Mesothelial cell of epicardium (in vitro differentiated cells): ENCODE results near the gene ARMC2. TPM values are rescaled to one million over a fixed set of nuclear protein-coding genes. Genes with fewer than 3 reads are reported as not detected.

Experiments
- DNase-seq, 2 experiments: peaks; one replicate each; pipeline ENCODE4 v3.0.0; 2021; ENCODE audit warnings: low spot score in 2 of 2; ENCODE audit not compliant: unreplicated experiment in 2 of 2
- H3K27ac Mint-ChIP-seq: 2 replicates; pipeline ENCODE4 v1.8.0; 2021; ENCODE audit warnings: mixed read lengths
- H3K27me3 Mint-ChIP-seq: 2 replicates; pipeline ENCODE4 v1.8.0; 2021; ENCODE audit warnings: low read depth, mixed read lengths
- H3K36me3 Mint-ChIP-seq: 2 replicates; pipeline ENCODE4 v1.8.0; 2021; ENCODE audit warnings: mixed read lengths
- H3K4me1 Mint-ChIP-seq: 2 replicates; pipeline ENCODE4 v1.8.0; 2021; ENCODE audit warnings: mixed read lengths
- H3K4me3 Mint-ChIP-seq: 2 replicates; pipeline ENCODE4 v1.8.0; 2021; ENCODE audit warnings: mild to moderate bottlenecking, moderate library complexity, mixed read lengths
- H3K9me3 Mint-ChIP-seq: 2 replicates; pipeline ENCODE4 v1.8.0; 2021; ENCODE audit warnings: mixed read lengths
- CTCF ChIP-seq: fragments of 200-600 bp; sonication (generic); IDR thresholded peaks from one replicate; pipeline ENCODE4 v1.5.0; 2021; ENCODE audit warnings: antibody characterized with exemption; ENCODE audit not compliant: unreplicated experiment
- total RNA-seq: library from RNA; stranded (reverse); gene quantifications from 3 replicates; pipeline ENCODE4 v1.2.1, GENCODE V29; 2021

Gene ARMC2
- total RNA-seq, 1 donor from 2014 or later, result 16.5 TPM

- Mint-ChIP-seq H3K27me3 (no peaks in the 10 kb centered on the region), H3K9me3 (no peaks in the 10 kb centered on the region), H3K4me3 (no peak overlapping the region), H3K36me3 (no peaks in the 10 kb centered on the region), H3K27ac (no peak overlapping the region), H3K4me1 (peaks cover 52% of the 10 kb centered on the region)
- no peak for DNase-seq
- TF ChIP-seq CTCF, result no peak
Observed at GRCh38 chr6:108801366-108801765, 46.9 kb upstream of the ARMC2 start.

- no peaks in the 10 kb centered on the region for H3K9me3 Mint-ChIP-seq
- no peaks in the 10 kb centered on the region for H3K36me3 Mint-ChIP-seq
- H3K4me3 Mint-ChIP-seq, result no peak overlapping the region
- no peak overlapping the region for H3K27ac Mint-ChIP-seq
- DNase-seq, result no peak
- no peak for TF ChIP-seq CTCF
- peaks cover 29% of the 10 kb centered on the region for H3K4me1 Mint-ChIP-seq
- no peaks in the 10 kb centered on the region for H3K27me3 Mint-ChIP-seq
Observed at GRCh38 chr6:108803982-108804490, 44.2 kb upstream of the ARMC2 start.

GRCh38 chr6:108804956-108805355, 43.3 kb upstream of the ARMC2 start:
- H3K27ac Mint-ChIP-seq, result no peak overlapping the region
- H3K36me3 Mint-ChIP-seq, result no peaks in the 10 kb centered on the region
- TF ChIP-seq CTCF, result no peak

GRCh38 chr6:108805611-108806167, 42.5 kb upstream of the ARMC2 start:
- Mint-ChIP-seq H3K4me1 (peaks cover 13% of the 10 kb centered on the region), H3K9me3 (no peaks in the 10 kb centered on the region), H3K4me3 (no peak overlapping the region), H3K27ac (peak overlapping the region; percentile 40), H3K36me3 (no peaks in the 10 kb centered on the region), H3K27me3 (no peaks in the 10 kb centered on the region)
- no peak for DNase-seq
- no peak for TF ChIP-seq CTCF

More at GRCh38 chr6:108804956-108805355, 43.3 kb upstream of the ARMC2 start:
- no peak for DNase-seq
- Mint-ChIP-seq H3K4me3 (no peak overlapping the region), H3K4me1 (peaks cover 19% of the 10 kb centered on the region), H3K27me3 (no peaks in the 10 kb centered on the region), H3K9me3 (no peaks in the 10 kb centered on the region)

- Mint-ChIP-seq H3K36me3 (no peaks in the 10 kb centered on the region), H3K4me3 (no peak overlapping the region), H3K27me3 (no peaks in the 10 kb centered on the region), H3K27ac (peak overlapping the region; percentile 40), H3K4me1 (peaks cover 13% of the 10 kb centered on the region), H3K9me3 (no peaks in the 10 kb centered on the region)
- TF ChIP-seq CTCF, result no peak
- no peak for DNase-seq
Observed at GRCh38 chr6:108806171-108806570, 42.1 kb upstream of the ARMC2 start.

- DNase-seq, result no peak
- Mint-ChIP-seq H3K4me3 (no peak overlapping the region), H3K36me3 (no peaks in the 10 kb centered on the region), H3K27ac (no peak overlapping the region), H3K9me3 (no peaks in the 10 kb centered on the region), H3K4me1 (peaks cover 13% of the 10 kb centered on the region), H3K27me3 (no peaks in the 10 kb centered on the region)
- no peak for TF ChIP-seq CTCF
Observed at GRCh38 chr6:108806665-108807064, 41.6 kb upstream of the ARMC2 start.
